K562 (cell line): ENCODE measurements around the gene NME7. TPM values are rescaled to one million over a fixed set of nuclear protein-coding genes. Genes with fewer than 3 reads are reported as not detected.

Experiments
- ATF7 ChIP-seq: fragments of 450-650 bp; IDR thresholded peaks from 2 replicates; pipeline ENCODE4 v1.7.1; 2014; ENCODE audit warnings: mild to moderate bottlenecking, moderate library complexity
- CAMTA2 ChIP-seq: fragments of 250-450 bp; sonication (Bioruptor Pico); conservative IDR thresholded peaks from 2 replicates; pipeline ENCODE4 v1.5.1; 2022
- CEBPG ChIP-seq, 3 experiments: fragments of 200-800 bp in 1 of 3; sonication (Bioruptor generic) in 1 of 3; sonication (generic) in 1 of 3; formaldehyde crosslinking in 1 of 3; IDR thresholded peaks in 2 of 3; conservative IDR thresholded peaks in 1 of 3; 2 replicates each; pipeline versions ENCODE4 v1.6.1 to v1.8.0; 2016 to 2022; ENCODE audit warnings: missing compliant biosample characterization in 2 of 3, missing genetic modification characterization in 2 of 3, mild to moderate bottlenecking in 1 of 3, missing genetic modification reagents in 1 of 3
- EGR1 ChIP-seq: fragments of 450-650 bp; conservative IDR thresholded peaks from 2 replicates; pipeline ENCODE4 v1.6.1; 2017; ENCODE audit warnings: mild to moderate bottlenecking
- FOXK1 ChIP-seq: sonication (generic); formaldehyde crosslinking; IDR thresholded peaks from 2 replicates; pipeline ENCODE4 v1.8.0; 2022; ENCODE audit warnings: missing genetic modification reagents, mild to moderate bottlenecking, borderline replicate concordance
- HNRNPLL ChIP-seq: fragments of 200-400 bp; formaldehyde crosslinking; IDR thresholded peaks from 2 replicates; pipeline ENCODE4 v1.6.1; 2017; ENCODE audit warnings: low read length, low read depth, mild to moderate bottlenecking; ENCODE audit not compliant: poor library complexity, severe bottlenecking
- KDM4B ChIP-seq, 2 experiments: fragments of 450-650 bp in 1 of 2; sonication (generic) in 1 of 2; IDR thresholded peaks; 2 replicates each; pipeline ENCODE4 v1.6.1; 2016 to 2017; ENCODE audit warnings: borderline replicate concordance in 2 of 2, antibody characterized with exemption in 1 of 2, low read depth in 1 of 2, mild to moderate bottlenecking in 1 of 2
- KDM5B ChIP-seq: fragments of 200-600 bp; sonication (generic); IDR thresholded peaks from 2 replicates; pipeline ENCODE4 v1.6.1; 2012; ENCODE audit warnings: low read depth, mild to moderate bottlenecking, moderate library complexity, low read length, control low read depth, inconsistent platforms; ENCODE audit not compliant: insufficient replicate concordance
- NR2C1 ChIP-seq, 2 experiments: fragments of 450-650 bp; IDR thresholded peaks; 2 replicates each; pipeline ENCODE4 v1.6.1; 2017; ENCODE audit warnings: mild to moderate bottlenecking in 2 of 2, antibody characterized with exemption in 1 of 2, inconsistent platforms in 1 of 2, missing compliant biosample characterization in 1 of 2, missing genetic modification characterization in 1 of 2
- NRF1 ChIP-seq, 2 experiments: fragments of 450-650 bp; IDR thresholded peaks in 1 of 2; conservative IDR thresholded peaks in 1 of 2; 2 replicates each; pipeline ENCODE4 v1.6.1; 2014; ENCODE audit warnings: mild to moderate bottlenecking in 2 of 2
- PHB2 ChIP-seq: fragments of 450-650 bp; IDR thresholded peaks from 2 replicates; pipeline ENCODE4 v1.6.1; 2017; ENCODE audit warnings: low read depth
- ZBTB1 ChIP-seq: sonication (generic); formaldehyde crosslinking; IDR thresholded peaks from 2 replicates; pipeline ENCODE4 v1.8.1; 2023; ENCODE audit warnings: missing genetic modification reagents, low read depth, mild to moderate bottlenecking, borderline replicate concordance
- ZBTB7A ChIP-seq: IDR thresholded peaks from 2 replicates; pipeline ENCODE4 v1.6.1; 2011; ENCODE audit warnings: low read depth, mild to moderate bottlenecking, low read length, moderate library complexity, borderline replicate concordance; ENCODE audit not compliant: control insufficient read depth
- ZFX ChIP-seq: sonication (generic); formaldehyde crosslinking; IDR thresholded peaks from 2 replicates; pipeline ENCODE4 v1.8.0; 2022; ENCODE audit warnings: mild to moderate bottlenecking, missing genetic modification reagents, moderate library complexity
- ZNF124 ChIP-seq: sonication (generic); formaldehyde crosslinking; IDR thresholded peaks from 2 replicates; pipeline ENCODE4 v1.8.1; 2022; ENCODE audit warnings: missing genetic modification reagents
- ZNF197 ChIP-seq: fragments of 200-800 bp; sonication (Bioruptor generic); IDR thresholded peaks from 2 replicates; pipeline ENCODE4 v1.6.1; 2016; ENCODE audit warnings: low read depth, missing genetic modification characterization, missing compliant biosample characterization
- polyA plus RNA-seq, 8 experiments: library from polyadenylated mRNA; depleted of rRNA in 4 of 8; stranded (reverse) in 5 of 8; unstranded in 3 of 8; fragments of >200 nt; fragmentation: Nextera tagmentation in 2 of 8; fragmentation: Illumina TruSeq in 1 of 8; extraction: Ambion mirVana in 2 of 8; extraction: Trizol in 1 of 8; gene quantifications; 2 replicates each; pipeline versions ENCODE4 v1.2.1 to v1.2.3, GENCODE V29; 2011 to 2014; ENCODE audit warnings: inconsistent platforms in 1 of 8, missing spikeins in 1 of 8
- total RNA-seq, 7 experiments: library from RNA; depleted of rRNA in 6 of 7; stranded (reverse); fragments of >200 nt in 6 of 7; fragmentation: Illumina TruSeq in 2 of 7; extraction: Trizol in 2 of 7; gene quantifications; 2 replicates each; pipeline versions ENCODE4 v1.2.1 to v1.2.3, GENCODE V29; 2011 to 2021; ENCODE audit warnings: low replicate concordance in 1 of 7
- TF ChIP-seq, protein P1 (sequence below): conservative IDR thresholded peaks from 2 replicates; pipeline ENCODE4 v1.6.1; 2011; ENCODE audit warnings: low read depth, mild to moderate bottlenecking, low read length; ENCODE audit not compliant: control insufficient read depth
- TF ChIP-seq, protein P2 (sequence below): IDR thresholded peaks from 2 replicates; pipeline ENCODE4 v1.6.1; 2014; ENCODE audit warnings: antibody characterized with exemption
- TF ChIP-seq, protein P3 (sequence below): fragments of 250-450 bp; sonication (Bioruptor Pico); IDR thresholded peaks from 2 replicates; pipeline ENCODE4 v1.4.0; 2020; ENCODE audit warnings: borderline replicate concordance
- TF ChIP-seq, protein P4 (sequence below): sonication (generic); formaldehyde crosslinking; IDR thresholded peaks from 2 replicates; pipeline ENCODE4 v1.8.0; 2022; ENCODE audit warnings: mild to moderate bottlenecking, missing genetic modification reagents, borderline replicate concordance

NME7 gene
- total and polyA plus RNA-seq, 9 of the 15 experiments (the other 6 are each of a cell fraction or from before 2014, with no cell fraction given) = 7.9 to 43.2 (median 23.9) TPM

DNA sequence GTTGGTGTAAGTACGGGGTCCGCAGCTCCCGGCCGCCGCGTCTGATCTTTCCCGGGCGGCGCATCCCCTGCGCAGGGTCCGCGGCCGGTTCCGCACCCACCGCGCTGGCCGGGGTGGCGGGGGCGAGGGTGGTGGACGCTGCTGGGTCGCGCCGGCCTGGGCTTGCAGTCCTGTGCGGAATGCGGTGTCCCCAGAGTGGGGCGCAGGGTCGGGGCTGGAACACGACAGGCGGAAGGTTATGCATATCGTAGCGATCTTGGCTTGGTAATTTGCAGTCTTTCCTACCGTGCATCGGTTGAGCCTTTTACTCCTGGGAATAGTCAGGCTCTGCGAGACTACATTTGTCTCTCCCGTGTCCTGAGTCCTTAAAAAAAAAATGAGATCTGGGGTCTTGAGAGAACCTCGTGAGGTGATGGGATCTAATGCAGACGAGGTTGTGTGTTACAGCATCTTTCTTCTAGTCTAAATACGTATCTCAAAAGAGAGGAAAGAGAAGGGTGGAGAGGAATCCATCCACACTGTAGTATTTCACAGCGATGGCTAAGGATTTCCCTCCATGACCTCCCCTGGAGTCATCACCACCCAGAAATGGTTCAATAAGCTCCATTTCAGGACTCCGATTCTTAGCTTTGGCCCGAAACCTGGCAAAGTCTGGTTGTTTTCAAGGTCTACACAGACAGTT lies 260.5 kb downstream of the NME7 start (continued):
- TF ChIP-seq ZFX (CRISPR knock-in tag) = peak; percentile 25
- peak in 1 of 2 experiments; percentile 55; a peak in 1 of 4 replicates for TF ChIP-seq KDM4B (IDR thresholded peaks at IDR 0.05; ENCODE audit: borderline replicate concordance in 2 of 2, low read depth in 1 of 2)
- peak; percentile 43 for TF ChIP-seq KDM5B
- no peak for TF ChIP-seq CAMTA2 (CRISPR knock-in tag)
- TF ChIP-seq, protein P1, sequence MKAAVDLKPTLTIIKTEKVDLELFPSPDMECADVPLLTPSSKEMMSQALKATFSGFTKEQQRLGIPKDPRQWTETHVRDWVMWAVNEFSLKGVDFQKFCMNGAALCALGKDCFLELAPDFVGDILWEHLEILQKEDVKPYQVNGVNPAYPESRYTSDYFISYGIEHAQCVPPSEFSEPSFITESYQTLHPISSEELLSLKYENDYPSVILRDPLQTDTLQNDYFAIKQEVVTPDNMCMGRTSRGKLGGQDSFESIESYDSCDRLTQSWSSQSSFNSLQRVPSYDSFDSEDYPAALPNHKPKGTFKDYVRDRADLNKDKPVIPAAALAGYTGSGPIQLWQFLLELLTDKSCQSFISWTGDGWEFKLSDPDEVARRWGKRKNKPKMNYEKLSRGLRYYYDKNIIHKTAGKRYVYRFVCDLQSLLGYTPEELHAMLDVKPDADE = peak; percentile 47; the same call in 1 of the 2 replicates
- TF ChIP-seq CEBPG (CRISPR knock-in tag; IDR thresholded peaks at IDR 0.05) = no peak
- no peak for TF ChIP-seq CEBPG (tag; conservative IDR thresholded peaks at IDR 0.05 in 1 of 2, IDR thresholded peaks at IDR 0.05 in 1 of 2)
- TF ChIP-seq, protein P2, sequence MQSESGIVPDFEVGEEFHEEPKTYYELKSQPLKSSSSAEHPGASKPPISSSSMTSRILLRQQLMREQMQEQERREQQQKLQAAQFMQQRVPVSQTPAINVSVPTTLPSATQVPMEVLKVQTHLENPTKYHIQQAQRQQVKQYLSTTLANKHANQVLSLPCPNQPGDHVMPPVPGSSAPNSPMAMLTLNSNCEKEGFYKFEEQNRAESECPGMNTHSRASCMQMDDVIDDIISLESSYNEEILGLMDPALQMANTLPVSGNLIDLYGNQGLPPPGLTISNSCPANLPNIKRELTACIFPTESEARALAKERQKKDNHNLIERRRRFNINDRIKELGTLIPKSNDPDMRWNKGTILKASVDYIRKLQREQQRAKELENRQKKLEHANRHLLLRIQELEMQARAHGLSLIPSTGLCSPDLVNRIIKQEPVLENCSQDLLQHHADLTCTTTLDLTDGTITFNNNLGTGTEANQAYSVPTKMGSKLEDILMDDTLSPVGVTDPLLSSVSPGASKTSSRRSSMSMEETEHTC = no peak
- TF ChIP-seq ZBTB7A = peak; percentile 30; the same call in 1 of the 2 replicates
- TF ChIP-seq ZNF124 (CRISPR knock-in tag) = 0 out of 2 replicates have a peak, but pooled peaks have one; percentile 42
- TF ChIP-seq, protein P3, sequence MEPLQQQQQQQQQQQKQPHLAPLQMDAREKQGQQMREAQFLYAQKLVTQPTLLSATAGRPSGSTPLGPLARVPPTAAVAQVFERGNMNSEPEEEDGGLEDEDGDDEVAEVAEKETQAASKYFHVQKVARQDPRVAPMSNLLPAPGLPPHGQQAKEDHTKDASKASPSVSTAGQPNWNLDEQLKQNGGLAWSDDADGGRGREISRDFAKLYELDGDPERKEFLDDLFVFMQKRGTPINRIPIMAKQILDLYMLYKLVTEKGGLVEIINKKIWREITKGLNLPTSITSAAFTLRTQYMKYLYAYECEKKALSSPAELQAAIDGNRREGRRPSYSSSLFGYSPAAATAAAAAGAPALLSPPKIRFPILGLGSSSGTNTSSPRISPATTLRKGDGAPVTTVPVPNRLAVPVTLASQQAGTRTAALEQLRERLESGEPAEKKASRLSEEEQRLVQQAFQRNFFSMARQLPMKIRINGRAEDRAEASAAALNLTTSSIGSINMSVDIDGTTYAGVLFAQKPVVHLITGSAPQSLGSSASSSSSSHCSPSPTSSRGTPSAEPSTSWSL (CRISPR knock-in tag) = no peak
- peak; percentile 33 for TF ChIP-seq HNRNPLL
- no peak for TF ChIP-seq ATF7
- no peak for TF ChIP-seq FOXK1 (CRISPR knock-in tag)
- no peak for TF ChIP-seq ZNF197 (CRISPR knock-in tag)
- TF ChIP-seq, protein P4, sequence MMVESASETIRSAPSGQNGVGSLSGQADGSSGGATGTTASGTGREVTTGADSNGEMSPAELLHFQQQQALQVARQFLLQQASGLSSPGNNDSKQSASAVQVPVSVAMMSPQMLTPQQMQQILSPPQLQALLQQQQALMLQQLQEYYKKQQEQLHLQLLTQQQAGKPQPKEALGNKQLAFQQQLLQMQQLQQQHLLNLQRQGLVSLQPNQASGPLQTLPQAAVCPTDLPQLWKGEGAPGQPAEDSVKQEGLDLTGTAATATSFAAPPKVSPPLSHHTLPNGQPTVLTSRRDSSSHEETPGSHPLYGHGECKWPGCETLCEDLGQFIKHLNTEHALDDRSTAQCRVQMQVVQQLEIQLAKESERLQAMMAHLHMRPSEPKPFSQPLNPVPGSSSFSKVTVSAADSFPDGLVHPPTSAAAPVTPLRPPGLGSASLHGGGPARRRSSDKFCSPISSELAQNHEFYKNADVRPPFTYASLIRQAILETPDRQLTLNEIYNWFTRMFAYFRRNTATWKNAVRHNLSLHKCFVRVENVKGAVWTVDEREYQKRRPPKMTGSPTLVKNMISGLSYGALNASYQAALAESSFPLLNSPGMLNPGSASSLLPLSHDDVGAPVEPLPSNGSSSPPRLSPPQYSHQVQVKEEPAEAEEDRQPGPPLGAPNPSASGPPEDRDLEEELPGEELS (CRISPR knock-in tag) = 0 out of 2 replicates have a peak, but pooled peaks have one; percentile 36
- TF ChIP-seq NR2C1 (IDR thresholded peaks at IDR 0.05) = no peak
- TF ChIP-seq NR2C1 (tag; IDR thresholded peaks at IDR 0.05) = no peak
- peak; percentile 13 to 45; a peak in 2 of 4 replicates for TF ChIP-seq NRF1 (conservative IDR thresholded peaks at IDR 0.05 in 1 of 2, IDR thresholded peaks at IDR 0.05 in 1 of 2)
- no peak for TF ChIP-seq EGR1
- TF ChIP-seq ZBTB1 (CRISPR knock-in tag) = no peak
- TF ChIP-seq PHB2 = no peak
- TF ChIP-seq, all 486 proteins: peak for 13
